GM13977 (cell line): ENCODE measurements around the gene POP4.

Source experiments
- DNase-seq: peaks from one replicate; pipeline ENCODE4 v3.0.0; 2012; ENCODE audit warnings: low spot score
- CTCF ChIP-seq: IDR thresholded peaks from 2 replicates; pipeline ENCODE4 v1.5.1; 2012; ENCODE audit warnings: mild to moderate bottlenecking, control low read depth; ENCODE audit not compliant: insufficient read depth; ENCODE audit errors: extremely low read depth, missing control alignments
- in situ Hi-C: fragments of 300-500 bp; cut with MboI; formaldehyde crosslinking; loops from one replicate; pipeline ENCODE4 v1.12.0; 2022; ENCODE audit warnings: low sequenced_read_pairs, low pct_unique_long_range_greater_than_20kb, mixed read lengths, inconsistent platforms; ENCODE audit not compliant: unreplicated experiment

POP4 gene

DNA sequence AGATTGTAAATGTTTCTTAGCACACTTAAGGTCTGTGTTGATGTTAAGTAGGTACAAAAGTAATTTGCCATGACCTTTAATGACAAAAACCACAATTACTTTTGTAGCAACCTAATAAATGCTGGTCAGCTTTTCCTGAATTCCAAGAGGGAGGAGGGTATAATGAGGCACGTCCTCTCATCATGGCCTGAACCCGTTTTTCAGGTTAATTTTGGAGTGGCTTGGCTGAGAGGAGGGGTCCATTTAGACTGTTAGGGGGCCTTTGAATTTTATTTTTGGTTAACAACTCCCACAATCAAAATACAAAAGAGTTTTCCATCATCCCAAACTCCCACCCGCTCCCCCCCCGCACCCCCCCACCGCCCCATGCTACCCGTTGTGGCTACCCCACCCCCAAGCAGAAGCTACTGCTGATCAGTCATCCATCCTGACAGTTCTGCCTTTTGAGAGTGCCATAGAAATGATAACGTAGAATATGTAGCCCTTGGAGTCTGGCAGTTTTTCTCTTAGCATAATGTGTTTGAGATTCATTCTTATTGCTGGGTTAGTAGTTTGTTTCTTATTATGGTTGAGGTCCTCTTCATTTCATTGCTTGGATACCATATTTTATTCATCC, 44.8 kb downstream of the POP4 start:
- no peak for DNase-seq

GRCh38 chr19:29651622-29652394, 45.7 kb downstream of the POP4 start:
- in situ Hi-C loops: no loop called here
- TF ChIP-seq CTCF: no peak
- DNase-seq: no peak

More for the DNA sequence above, 44.8 kb downstream of the POP4 start:
- in situ Hi-C loops: no loop called here
- no peak for TF ChIP-seq CTCF

GRCh38 chr19:29653398-29653797, 47.3 kb downstream of the POP4 start:
- in situ Hi-C loops: no loop called here
- no peak for DNase-seq
- no peak for TF ChIP-seq CTCF

DNA sequence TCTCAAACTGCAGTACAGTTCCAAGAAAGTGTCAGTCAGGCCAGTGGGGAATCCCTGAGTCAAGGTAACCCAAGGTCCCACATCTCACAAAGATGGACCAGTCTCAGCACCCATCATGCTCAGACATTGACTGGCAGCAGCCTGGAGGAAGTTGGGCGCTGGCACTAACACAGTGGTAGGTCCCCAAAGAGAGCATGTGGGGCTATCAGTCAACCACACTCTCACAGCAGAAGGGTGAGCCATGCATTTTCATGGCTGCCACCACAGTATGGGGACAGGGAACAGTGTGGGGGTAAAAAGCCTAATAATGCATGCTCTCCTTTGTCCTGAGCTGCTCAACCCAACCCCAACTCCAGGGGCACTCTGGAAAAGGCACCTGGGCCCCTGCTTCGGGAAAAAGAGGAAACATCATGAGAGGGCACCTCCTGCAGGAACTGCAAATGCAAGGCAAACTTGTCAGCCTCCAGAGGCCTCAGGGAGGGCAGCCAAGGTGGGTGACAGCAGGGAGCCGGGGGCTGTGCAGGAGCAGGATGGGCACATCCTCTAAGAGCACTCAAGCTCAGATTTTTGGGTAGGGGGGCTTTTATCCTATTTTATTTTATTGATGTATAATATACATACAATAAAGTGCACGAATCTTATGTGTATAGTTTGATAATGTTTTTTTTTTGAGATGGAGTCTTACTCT, 49.7 kb downstream of the POP4 start:
- in situ Hi-C loops: no loop called here
- DNase-seq: no peak
- TF ChIP-seq CTCF: no peak

GRCh38 chr19:29658221-29658991, 52.3 kb downstream of the POP4 start:
- TF ChIP-seq CTCF: no peak
- no peak for DNase-seq
- in situ Hi-C loops: no loop called here

GRCh38 chr19:29660835-29661234, 54.8 kb downstream of the POP4 start:
- no peak for DNase-seq
- TF ChIP-seq CTCF: no peak
- in situ Hi-C loops: no loop called here
